ENCODE results near the gene SORL1. TPM values are rescaled to one million over a fixed set of nuclear protein-coding genes. Genes with fewer than 3 reads are reported as not detected.

The SORL1 gene
- total RNA-seq, 2 experiments from 2014 or later, result 179 to 195 TPM

DNA sequence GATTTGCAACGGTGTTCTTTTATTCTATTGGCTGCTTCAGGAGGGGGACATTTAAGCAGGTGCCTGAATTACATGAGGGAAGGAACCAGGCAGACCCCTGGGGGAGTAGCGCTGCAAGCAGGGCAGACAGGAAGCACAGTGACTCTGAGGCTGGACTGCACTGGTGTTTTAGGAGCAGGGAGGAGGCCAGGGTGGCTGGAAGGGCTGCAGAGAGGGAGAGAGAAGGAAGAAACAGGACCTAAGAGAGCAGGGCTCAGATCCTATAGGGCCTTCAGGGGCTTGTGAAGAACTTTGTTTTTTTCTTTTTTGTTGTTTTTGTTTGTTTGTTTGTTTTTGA, 63.2 kb downstream of the SORL1 start:
- H3K27me3 Mint-ChIP-seq, result no peaks in the 10 kb centered on the region
- peaks cover 59% of the 10 kb centered on the region for H3K4me1 Mint-ChIP-seq
- H3K36me3 Mint-ChIP-seq, result peaks cover 79% of the 10 kb centered on the region
- POLR2A ChIA-PET, result no interaction called here
- DNase-seq (no peak), ATAC-seq (ENCODE audit: low read depth) (no peak)
- H3K4me3 Mint-ChIP-seq, result peak overlapping the region; percentile 18
- peak overlapping the region; percentile 83 for H3K27ac Mint-ChIP-seq
- H3K9me3 Mint-ChIP-seq, result no peaks in the 10 kb centered on the region

DNA sequence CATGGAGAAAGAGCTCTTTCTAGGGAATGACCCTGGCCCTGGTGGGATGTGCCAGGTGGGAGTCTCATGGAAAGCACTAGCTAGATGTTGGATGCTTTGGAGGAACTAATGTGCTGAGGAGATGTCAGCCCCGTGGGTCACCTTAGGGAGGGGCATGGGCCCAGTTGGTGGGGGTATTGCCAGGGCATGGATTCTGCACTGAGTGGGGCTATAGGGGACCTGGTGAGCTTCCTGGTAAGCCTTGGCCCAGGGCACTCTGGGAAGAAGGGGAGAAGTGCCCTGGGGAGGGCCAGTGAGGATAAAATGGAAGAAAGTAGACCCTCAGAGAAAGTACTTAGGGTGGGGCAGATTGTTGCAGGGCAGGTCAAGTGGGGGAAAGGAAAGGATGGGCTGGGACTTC, 65.9 kb downstream of the SORL1 start:
- H3K27ac Mint-ChIP-seq, result peak overlapping the region; percentile 39

DNA sequence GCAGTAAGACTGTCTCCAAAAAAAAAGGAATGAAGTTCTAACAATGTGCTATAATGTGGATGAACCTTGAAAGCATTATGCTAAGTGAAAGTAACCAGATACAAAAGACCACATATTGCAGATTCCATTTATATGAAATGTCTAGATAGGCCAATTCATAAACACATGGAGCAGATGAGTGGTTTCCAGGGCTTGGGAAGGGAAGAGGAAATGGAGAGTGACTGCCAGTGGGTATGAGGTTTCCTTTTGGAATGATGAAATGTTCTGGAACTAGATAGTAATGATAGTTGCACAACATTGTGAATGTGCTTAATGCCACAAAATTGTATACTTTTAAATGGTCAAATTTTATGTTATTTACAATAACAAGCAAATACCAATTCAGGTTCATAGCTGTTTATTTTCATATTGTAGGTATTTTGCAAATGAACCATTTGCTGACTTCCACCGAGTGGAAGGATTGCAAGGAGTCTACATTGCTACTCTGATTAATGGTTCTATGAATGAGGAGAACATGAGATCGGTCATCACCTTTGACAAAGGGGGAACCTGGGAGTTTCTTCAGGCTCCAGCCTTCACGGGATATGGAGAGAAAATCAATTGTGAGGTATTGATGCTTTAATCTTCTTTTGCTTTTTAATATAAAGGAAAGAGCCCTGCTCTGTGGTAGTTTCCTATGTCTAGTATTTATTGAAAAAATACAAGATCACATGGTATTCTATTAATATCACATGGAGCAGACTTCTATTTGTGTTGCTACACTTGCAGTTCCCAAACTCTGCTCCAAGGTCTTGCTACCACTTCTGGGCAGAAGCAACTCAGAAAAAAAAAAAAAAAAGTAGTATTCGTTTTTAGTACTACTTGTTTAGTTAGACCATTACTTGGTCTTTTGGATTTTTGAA, 68.4 kb downstream of the SORL1 start:
- POLR2A ChIA-PET, result no interaction called here
- Mint-ChIP-seq H3K9me3 (peaks cover 3% of the 10 kb centered on the region), H3K4me3 (no peak overlapping the region), H3K27me3 (no peaks in the 10 kb centered on the region), H3K27ac (peak overlapping the region; percentile 35), H3K4me1 (peaks cover 37% of the 10 kb centered on the region), H3K36me3 (peaks cover 74% of the 10 kb centered on the region)
- no peak for DNase-seq
- no peak for ATAC-seq (ENCODE audit: low read depth)

More for the DNA sequence above, 65.9 kb downstream of the SORL1 start:
- Mint-ChIP-seq H3K4me1 (peaks cover 58% of the 10 kb centered on the region), H3K27me3 (no peaks in the 10 kb centered on the region), H3K36me3 (peaks cover 77% of the 10 kb centered on the region), H3K4me3 (no peak overlapping the region), H3K9me3 (no peaks in the 10 kb centered on the region)
- no peak for DNase-seq
- POLR2A ChIA-PET, result interaction anchor here (0.7 kb wide), 1 partner anchor 15 kb away, joined by 4 read pairs; no protein-coding TSS in a partner anchor
- no peak for ATAC-seq (ENCODE audit: low read depth)

DNA sequence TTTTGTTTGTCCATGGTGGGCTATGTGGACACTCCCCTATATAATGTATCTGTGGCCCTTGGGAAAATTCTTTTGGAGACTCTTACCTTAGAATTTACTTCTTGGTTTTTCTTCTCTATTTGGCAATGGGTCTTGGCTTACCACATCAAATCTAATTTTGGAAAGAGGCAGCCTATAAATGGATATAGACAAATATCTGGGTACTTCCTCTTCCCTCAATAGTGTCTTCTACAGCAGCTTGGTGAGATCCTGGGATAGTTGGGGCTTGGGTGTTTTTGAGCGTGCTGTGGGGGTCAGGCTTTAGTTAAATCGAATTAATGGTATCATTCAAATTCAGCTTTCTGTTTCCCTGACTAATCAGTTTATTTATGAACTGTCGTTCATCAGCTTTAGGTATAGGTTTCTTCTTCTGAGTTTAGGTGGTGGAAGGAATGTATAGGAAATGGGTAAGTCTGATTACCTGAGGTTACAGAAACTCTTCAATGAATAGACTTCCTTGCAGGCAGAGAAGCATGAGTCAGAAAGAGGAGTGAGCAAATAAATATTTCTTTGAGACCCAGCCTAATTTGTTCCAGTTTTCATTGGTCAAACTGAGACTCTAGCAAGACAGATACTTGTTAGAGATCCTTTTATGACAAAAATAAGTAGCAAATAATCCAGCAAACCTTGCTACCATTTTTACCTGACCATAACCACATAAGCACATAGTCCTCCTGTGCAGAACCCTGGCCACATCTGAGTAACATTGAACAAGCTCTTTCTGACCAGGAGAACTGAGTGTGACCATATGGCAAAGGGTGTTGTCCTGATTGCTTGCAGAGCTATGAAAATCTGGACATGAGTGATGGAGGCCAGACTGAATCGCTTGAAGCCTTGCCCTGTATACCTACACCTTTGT, 69.3 kb downstream of the SORL1 start:
- H3K4me1 Mint-ChIP-seq, result peaks cover 30% of the 10 kb centered on the region
- H3K4me3 Mint-ChIP-seq, result peak overlapping the region; percentile 7
- peaks cover 76% of the 10 kb centered on the region for H3K36me3 Mint-ChIP-seq
- H3K27ac Mint-ChIP-seq, result peak overlapping the region; percentile 77
- no peak for ATAC-seq (ENCODE audit: low read depth)
- no peaks in the 10 kb centered on the region for H3K27me3 Mint-ChIP-seq
- H3K9me3 Mint-ChIP-seq, result peaks cover 5% of the 10 kb centered on the region
- no peak for DNase-seq
- POLR2A ChIA-PET, result no interaction called here

DNA sequence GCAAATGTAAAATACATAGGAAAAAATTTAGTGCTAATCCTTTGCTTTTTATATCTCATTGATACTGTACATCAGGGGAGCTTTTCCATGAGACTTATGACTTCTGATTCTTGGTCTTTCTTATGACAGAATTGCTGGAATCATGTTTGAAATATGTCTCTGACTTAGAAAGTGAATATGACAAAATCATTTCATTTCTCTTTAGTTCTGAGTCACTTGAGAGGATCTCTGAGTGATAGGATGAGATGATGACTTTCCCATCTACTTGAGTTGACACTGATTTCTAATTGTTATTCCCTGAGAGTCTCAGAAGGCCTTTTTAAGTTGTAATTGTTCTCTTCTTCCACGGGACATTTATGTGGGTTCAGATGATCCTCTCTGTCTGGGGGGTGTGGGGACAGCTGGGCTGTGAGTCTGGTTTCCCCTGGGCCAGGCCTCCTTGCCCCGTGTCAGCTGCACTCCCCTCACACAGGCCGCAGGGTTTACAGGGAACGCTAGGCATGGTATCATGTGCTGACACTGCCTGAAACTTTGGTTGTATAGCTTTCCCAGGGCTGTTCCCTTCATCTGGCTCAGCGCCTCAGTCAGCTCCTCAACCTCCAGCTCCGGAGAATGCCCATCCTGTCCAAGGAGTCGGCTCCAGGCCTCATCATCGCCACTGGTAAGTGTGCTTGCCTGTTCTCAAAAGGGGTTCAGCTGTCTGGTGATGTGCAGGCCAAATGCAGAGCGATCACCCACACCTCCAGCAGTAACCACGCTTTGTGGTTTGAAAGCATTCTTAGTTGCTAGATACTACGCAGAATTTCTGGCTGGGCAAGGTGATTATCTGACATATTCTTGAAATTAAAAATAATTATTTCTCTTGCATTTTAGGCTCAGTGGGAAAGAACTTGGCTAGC, 70.2 kb downstream of the SORL1 start:
- Mint-ChIP-seq H3K27me3 (no peaks in the 10 kb centered on the region), H3K9me3 (peaks cover 5% of the 10 kb centered on the region)

DNA sequence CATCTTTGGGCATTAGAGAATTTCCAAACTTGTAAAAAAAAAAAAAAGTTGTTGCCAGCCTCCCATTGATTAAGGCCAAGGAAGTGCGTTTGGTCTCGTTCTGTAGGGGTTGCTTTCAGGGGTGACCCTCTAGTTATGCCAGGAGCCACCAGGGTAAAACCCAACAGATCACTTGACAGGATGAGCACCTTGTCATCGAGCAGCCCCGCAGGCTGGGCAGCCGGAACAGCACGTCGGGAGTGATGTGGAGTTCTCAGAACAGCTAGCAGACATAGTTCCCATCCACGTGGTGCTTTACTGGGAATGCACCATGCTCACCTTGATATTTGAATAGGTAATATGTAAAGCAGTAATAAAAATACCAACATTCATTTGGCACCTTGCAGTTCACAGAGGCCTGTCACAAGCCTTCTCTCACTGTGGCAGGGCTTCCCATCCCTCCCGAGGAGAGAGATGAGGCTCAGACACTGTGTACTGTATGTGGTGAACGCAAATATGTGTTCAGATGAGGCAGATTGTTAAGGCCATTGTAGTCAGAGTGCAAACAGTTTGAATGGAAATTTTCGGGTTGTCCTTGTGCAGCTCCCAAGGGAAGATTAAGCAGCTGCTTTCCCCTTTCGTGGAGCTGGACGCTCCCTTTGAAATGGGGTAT, 71.6 kb downstream of the SORL1 start:
- no peak for ATAC-seq (ENCODE audit: low read depth)
- peaks cover 74% of the 10 kb centered on the region for H3K36me3 Mint-ChIP-seq
- peaks cover 26% of the 10 kb centered on the region for H3K4me1 Mint-ChIP-seq
- no peak overlapping the region for H3K27ac Mint-ChIP-seq
- no peaks in the 10 kb centered on the region for H3K27me3 Mint-ChIP-seq
- no peak overlapping the region for H3K4me3 Mint-ChIP-seq
- H3K9me3 Mint-ChIP-seq, result peaks cover 7% of the 10 kb centered on the region
- no peak for DNase-seq
- POLR2A ChIA-PET, result no interaction called here

More for the DNA sequence above, 70.2 kb downstream of the SORL1 start:
- peaks cover 78% of the 10 kb centered on the region for H3K36me3 Mint-ChIP-seq
- POLR2A ChIA-PET, result no interaction called here
- H3K4me1 Mint-ChIP-seq, result peaks cover 31% of the 10 kb centered on the region
- no peak for ATAC-seq (ENCODE audit: low read depth)
- H3K27ac Mint-ChIP-seq, result peak overlapping the region; percentile 70
- no peak overlapping the region for H3K4me3 Mint-ChIP-seq
- no peak for DNase-seq

DNA sequence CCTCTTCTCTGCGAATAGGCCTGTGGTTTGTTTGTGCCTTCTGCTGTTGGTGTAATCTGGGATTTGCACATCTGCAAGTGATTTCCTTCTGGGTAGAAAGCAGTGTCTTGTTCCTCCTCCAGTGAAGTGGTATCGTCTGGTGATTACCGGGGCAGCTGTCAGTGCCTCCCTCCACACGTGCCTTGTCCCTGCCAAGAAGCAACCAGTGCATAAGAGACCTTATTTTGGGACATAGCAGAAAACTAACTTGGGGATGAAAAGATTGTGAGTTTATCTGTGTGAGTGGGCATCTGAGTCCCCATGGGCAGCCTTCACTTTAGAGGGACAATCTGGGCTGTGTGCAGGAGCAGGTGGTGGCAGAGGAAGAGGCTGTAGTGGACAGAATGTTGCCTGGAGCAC, 72.1 kb downstream of the SORL1 start:
- peaks cover 8% of the 10 kb centered on the region for H3K9me3 Mint-ChIP-seq
- H3K4me1 Mint-ChIP-seq, result peaks cover 26% of the 10 kb centered on the region
- ATAC-seq (ENCODE audit: low read depth), result no peak
- DNase-seq, result no peak
- no peak overlapping the region for H3K27ac Mint-ChIP-seq
- no peak overlapping the region for H3K4me3 Mint-ChIP-seq
- POLR2A ChIA-PET, result no interaction called here
- no peaks in the 10 kb centered on the region for H3K27me3 Mint-ChIP-seq
- peaks cover 77% of the 10 kb centered on the region for H3K36me3 Mint-ChIP-seq

DNA sequence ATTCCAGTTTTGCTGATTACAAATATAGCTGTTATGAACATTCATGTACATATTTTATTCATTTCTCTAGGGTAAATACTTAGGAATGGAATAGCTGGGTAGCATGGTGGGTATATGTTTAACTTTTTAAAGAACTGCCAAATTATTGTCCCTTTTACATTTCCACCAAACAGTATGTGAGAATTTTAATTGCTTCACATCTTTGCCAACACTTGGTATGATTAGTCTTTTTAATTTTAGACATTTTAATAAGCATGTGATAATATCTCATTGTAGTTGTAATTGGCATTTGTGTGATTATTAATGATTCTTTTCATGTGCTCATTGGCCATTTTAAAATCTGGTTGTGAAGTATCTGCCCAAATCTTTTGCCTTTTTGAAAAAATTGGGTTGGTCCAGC, 73.3 kb downstream of the SORL1 start:
- no peak overlapping the region for H3K4me3 Mint-ChIP-seq

DNA sequence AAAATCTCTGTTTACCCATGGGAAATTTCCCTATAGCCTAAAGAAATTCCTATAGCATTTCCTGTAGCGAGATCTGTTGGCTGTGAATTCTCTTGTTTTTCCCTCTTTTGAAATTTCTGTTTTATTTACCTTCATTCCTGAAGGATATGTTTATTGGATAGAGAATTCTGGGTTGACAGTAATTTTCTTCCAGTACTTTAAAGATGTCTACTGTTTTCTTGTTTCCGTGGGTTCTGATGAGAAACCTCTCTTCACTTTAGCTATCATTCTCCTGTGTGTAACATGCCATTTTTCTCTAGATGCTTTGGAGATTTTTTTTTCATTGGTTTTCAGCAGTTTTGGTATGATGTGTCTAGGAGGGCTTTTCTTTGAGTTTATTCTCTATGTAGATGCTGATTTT, 78.1 kb downstream of the SORL1 start:
- POLR2A ChIA-PET, result no interaction called here
- peaks cover 9% of the 10 kb centered on the region for H3K9me3 Mint-ChIP-seq
- peaks cover 75% of the 10 kb centered on the region for H3K36me3 Mint-ChIP-seq
- H3K27ac Mint-ChIP-seq, result no peak overlapping the region
- H3K4me3 Mint-ChIP-seq, result no peak overlapping the region
- no peak for ATAC-seq (ENCODE audit: low read depth)
- DNase-seq, result no peak
- H3K27me3 Mint-ChIP-seq, result no peaks in the 10 kb centered on the region
- H3K4me1 Mint-ChIP-seq, result peaks cover 16% of the 10 kb centered on the region

More for the DNA sequence above, 73.3 kb downstream of the SORL1 start:
- H3K9me3 Mint-ChIP-seq, result peaks cover 10% of the 10 kb centered on the region
- peaks cover 79% of the 10 kb centered on the region for H3K36me3 Mint-ChIP-seq
- POLR2A ChIA-PET, result no interaction called here
- H3K4me1 Mint-ChIP-seq, result peaks cover 23% of the 10 kb centered on the region
- no peak for ATAC-seq (ENCODE audit: low read depth)
- H3K27ac Mint-ChIP-seq, result no peak overlapping the region
- H3K27me3 Mint-ChIP-seq, result no peaks in the 10 kb centered on the region
- no peak for DNase-seq

DNA sequence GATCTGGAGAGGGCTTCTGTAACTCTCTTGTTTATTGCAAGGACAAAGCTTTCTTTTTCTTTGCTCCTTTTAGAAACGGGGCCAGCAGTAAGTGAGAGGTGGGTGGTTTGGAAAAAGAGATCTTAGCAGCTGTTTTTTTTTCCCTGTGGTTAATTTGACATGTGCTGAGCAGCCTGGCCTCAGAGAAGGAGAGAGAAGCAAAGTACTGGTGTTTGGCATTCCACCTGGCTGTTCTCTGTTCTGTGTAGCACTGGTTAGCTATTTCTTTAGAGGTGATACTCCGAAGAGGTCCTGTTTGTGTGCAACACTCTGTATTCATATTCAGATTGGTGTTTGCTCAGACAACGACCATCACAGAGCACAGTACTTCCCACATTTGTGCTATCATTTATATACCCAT, 81.5 kb downstream of the SORL1 start:
- peaks cover 70% of the 10 kb centered on the region for H3K36me3 Mint-ChIP-seq
- POLR2A ChIA-PET, result no interaction called here
- ATAC-seq (ENCODE audit: low read depth) (no peak), DNase-seq (no peak)
- H3K27me3 Mint-ChIP-seq, result no peaks in the 10 kb centered on the region
- H3K4me1 Mint-ChIP-seq, result peaks cover 27% of the 10 kb centered on the region
- H3K4me3 Mint-ChIP-seq, result no peak overlapping the region
- H3K9me3 Mint-ChIP-seq, result peaks cover 6% of the 10 kb centered on the region
- H3K27ac Mint-ChIP-seq, result no peak overlapping the region

DNA sequence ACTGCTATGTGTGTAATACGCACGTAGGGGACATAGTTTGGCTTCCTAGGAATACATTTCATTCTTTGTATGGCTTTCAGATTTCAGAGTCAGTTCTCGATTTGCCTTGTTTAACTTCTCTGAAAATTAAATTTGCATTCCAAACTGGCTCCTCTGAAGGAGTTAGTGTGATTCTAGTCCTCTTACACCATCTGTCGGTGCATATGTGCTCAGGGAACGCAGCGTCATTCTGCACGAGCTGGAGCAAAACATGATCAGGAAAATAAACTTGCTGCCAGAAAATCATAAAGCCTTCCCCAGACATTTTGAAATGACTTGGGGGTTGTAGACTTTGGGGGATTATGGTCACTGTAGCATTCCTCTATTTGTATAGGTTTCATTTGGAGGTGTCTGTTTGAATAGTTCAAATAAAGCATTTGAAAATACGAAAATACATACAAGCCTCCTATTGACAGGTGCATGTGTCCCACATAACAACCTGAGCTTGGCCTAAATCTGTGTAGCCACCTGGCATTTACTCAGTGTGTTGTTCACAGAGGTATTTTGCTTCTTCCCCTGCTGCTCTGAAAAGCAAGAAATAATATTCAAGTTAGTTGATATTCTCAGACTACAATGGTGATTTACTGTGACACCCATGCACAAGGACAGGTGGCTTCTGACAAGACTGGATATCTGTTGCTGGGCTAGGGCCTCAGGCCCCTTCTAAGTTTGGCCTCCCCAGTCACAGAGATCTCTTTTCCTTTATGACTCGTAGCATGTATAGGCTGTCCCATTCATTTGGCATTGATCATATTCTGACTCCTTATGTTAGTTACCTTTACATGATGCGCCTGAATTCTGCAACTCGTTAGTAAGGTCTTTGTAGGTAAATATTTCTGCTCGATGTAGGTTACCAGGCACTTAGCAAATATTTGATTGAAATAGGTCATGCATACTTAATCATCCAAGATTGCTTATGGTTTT, 82.3 kb downstream of the SORL1 start:
- Mint-ChIP-seq H3K4me1 (peaks cover 30% of the 10 kb centered on the region), H3K36me3 (peaks cover 66% of the 10 kb centered on the region)

More for the DNA sequence above, 82.3 kb downstream of the SORL1 start:
- no peak overlapping the region for H3K4me3 Mint-ChIP-seq
- POLR2A ChIA-PET, result no interaction called here
- no peak overlapping the region for H3K27ac Mint-ChIP-seq
- DNase-seq, result no peak
- no peaks in the 10 kb centered on the region for H3K27me3 Mint-ChIP-seq
- H3K9me3 Mint-ChIP-seq, result peaks cover 4% of the 10 kb centered on the region
- ATAC-seq (ENCODE audit: low read depth), result no peak
